ENCODE results near the gene NUMA1. TPM values are rescaled to one million over a fixed set of nuclear protein-coding genes. Genes with fewer than 3 reads are reported as not detected.

NUMA1 gene
- total and polyA plus RNA-seq, 2 of the 8 experiments (the other 6 are each of a cell fraction or from before 2014, with no cell fraction given): 101 to 107 TPM

DNA sequence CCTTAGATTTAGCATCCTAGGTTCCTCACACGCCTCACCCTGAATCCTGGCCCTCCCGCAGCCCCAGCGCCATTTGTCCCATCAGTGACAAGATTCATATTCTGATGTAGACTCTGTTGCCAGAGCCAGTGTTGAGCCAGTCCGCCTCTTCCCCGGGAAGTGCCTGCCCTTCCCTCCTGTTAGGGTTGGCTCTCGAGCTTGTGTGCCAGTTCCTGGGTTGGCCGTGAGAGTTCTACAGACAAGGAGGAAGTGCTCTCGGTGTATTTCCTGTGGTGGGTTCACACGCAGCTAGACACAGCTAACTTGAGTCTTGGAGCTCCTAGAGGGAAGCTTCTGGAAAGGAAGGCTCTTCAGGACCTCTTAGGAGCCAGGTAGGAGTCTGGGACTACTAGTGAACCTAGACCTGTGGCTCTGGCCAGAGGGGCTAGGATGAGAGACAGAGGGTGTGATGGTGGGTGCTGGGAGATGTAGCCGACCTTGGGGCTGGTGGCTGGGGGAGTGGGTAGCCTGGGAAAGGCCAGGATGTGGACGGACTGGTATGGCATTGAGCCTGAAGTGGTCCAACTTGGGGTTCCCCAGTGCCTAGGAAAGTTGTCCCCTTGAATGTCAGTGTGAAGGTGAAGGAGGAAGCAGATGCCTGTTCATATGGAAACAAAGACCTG, 81.6 kb downstream of the NUMA1 start, which contains the start of gene IL18BP:
Gene IL18BP (plus strand): TSS at position 261 of the 662 bp plus-strand sequence. CDS start 1,076 bp downstream, outside the sequence.
- H4K8ac ChIP-seq (ENCODE audit: extremely low read depth, insufficient read depth, low read length): no peak within 1 kb of the TSS
- H2BK15ac ChIP-seq (ENCODE audit: low read length): no peak within 1 kb of the TSS
- no peak within 1 kb of the TSS for H2BK120ac ChIP-seq (replicated peaks; ENCODE audit: low read depth, low read length)
- no peak within 1 kb of the TSS for H3K4ac ChIP-seq (replicated peaks; ENCODE audit: insufficient read length, low read depth, low read length)
- H2AFZ ChIP-seq (ENCODE audit: low read length): no peak within 1 kb of the TSS
- 92% methylated on average over 11 of the region's 11 CpGs; no CpG with 5 or more reads in 1 of the 2 experiments for WGBS, 2 experiments (ENCODE audit: extremely low coverage in 1 of 2, insufficient coverage in 1 of 2, insufficient read length in 1 of 2, insufficient replicate concordance in 2 of 2, low coverage in 1 of 2, low lambda C conversion rate in 2 of 2, missing lambda C conversion rate in 1 of 2)
- no peaks in the 10 kb centered on the region for H3K9me3 ChIP-seq (ENCODE audit: insufficient read depth in 2 of 2, low read depth in 1 of 2, low read length in 1 of 2)
- no peaks in the 10 kb centered on the region for H3K79me1 ChIP-seq (ENCODE audit: low read depth, low read length)
- no peaks in the 10 kb centered on the region for H3K23me2 ChIP-seq (ENCODE audit: low read depth, low read length)
- no peak within 1 kb of the TSS for H2AK5ac ChIP-seq (ENCODE audit: low read depth, low read length)
- H2BK5ac ChIP-seq (ENCODE audit: low read depth, low read length): no peak within 1 kb of the TSS
- H2BK20ac ChIP-seq (ENCODE audit: low read length): no peak within 1 kb of the TSS
- no peaks in the 10 kb centered on the region for H3K4me1 ChIP-seq (replicated peaks in 1 of 4; ENCODE audit: control insufficient read depth in 3 of 4, insufficient read depth in 4 of 4, low read length in 3 of 4)
- no peak for DNase-seq (ENCODE audit: low read depth in 1 of 2, low spot score in 2 of 2)
- no peak within 1 kb of the TSS for H3K18ac ChIP-seq (ENCODE audit: extremely low read depth, low read length)
- no peak within 1 kb of the TSS for H3K4me2 ChIP-seq (ENCODE audit: insufficient read depth in 1 of 2, low read depth in 2 of 2, low read length in 2 of 2)
- FAIRE-seq: no peak
- H3K27me3 ChIP-seq (replicated peaks in 1 of 4; ENCODE audit: control insufficient read depth in 3 of 4, extremely low read depth in 1 of 4, insufficient read depth in 3 of 4, low read length in 3 of 4): no peaks in the 10 kb centered on the region
- no peak within 1 kb of the TSS for H3K14ac ChIP-seq (ENCODE audit: insufficient read length)
- no peak within 1 kb of the TSS for H4K91ac ChIP-seq (replicated peaks; ENCODE audit: insufficient read length, low read length)
- H4K20me1 ChIP-seq (replicated peaks in 1 of 2; ENCODE audit: control insufficient read depth in 1 of 2, insufficient read depth in 2 of 2, low read length in 2 of 2): peaks cover 14% of the 10 kb centered on the region in 2 experiments
- no peak within 1 kb of the TSS for H2BK12ac ChIP-seq (ENCODE audit: low read depth, low read length)
- no peaks in the 10 kb centered on the region; a peak in 1 of 4 replicates for H3K79me2 ChIP-seq (ENCODE audit: control insufficient read depth in 1 of 2, insufficient read depth in 2 of 2, low read length in 2 of 2)
- H4K5ac ChIP-seq (ENCODE audit: insufficient read length, low read depth, low read length): no peak within 1 kb of the TSS
- no peak within 1 kb of the TSS for H3K27ac ChIP-seq (ENCODE audit: low read depth, low read length)
- no peak within 1 kb of the TSS for H3K9ac ChIP-seq (replicated peaks in 1 of 4; ENCODE audit: extremely low read depth in 1 of 4, low read depth in 3 of 4, low read length in 3 of 4)
- H3K23ac ChIP-seq (ENCODE audit: insufficient read length): no peak within 1 kb of the TSS
- no peak within 1 kb of the TSS for H3K56ac ChIP-seq (replicated peaks; ENCODE audit: insufficient read length, low read depth, low read length)
- no peak within 1 kb of the TSS for H3K4me3 ChIP-seq (ENCODE audit: extremely low read depth in 1 of 4, insufficient read depth in 2 of 4, low read depth in 3 of 4, low read length in 4 of 4)
- H3K36me3 ChIP-seq (ENCODE audit: control insufficient read depth in 2 of 4, insufficient read depth in 4 of 4, low read length in 3 of 4): peaks cover 5 to 23% (median 11%) of the 10 kb centered on the region in 4 experiments; a peak in 7 of 8 replicates
- CTCF ChIA-PET (ENCODE audit: partially characterized antibody): interaction anchor here (0.7 to 5.1 kb wide), 4 partner anchors 10 to 134 kb away, joined by 3 to 28 read pairs (median 13); no protein-coding TSS in a partner anchor
- POLR2A ChIA-PET (ENCODE audit: partially characterized antibody): interaction anchor here (1.2 to 2.8 kb wide), 4 partner anchors 9 to 97 kb away, joined by 4 to 9 read pairs (median 6); no protein-coding TSS in a partner anchor
- TF ChIP-seq POLR2A (IDR thresholded peaks at IDR 0.05; ENCODE audit: control extremely low read depth in 1 of 2, low read depth in 2 of 2, low read length in 2 of 2) (no peak), SUZ12 (IDR thresholded peaks at IDR 0.05; ENCODE audit: low read length) (no peak), HDAC6 (IDR thresholded peaks at IDR 0.05; ENCODE audit: low read depth, low read length) (no peak), SP2 (IDR thresholded peaks at IDR 0.05; ENCODE audit: low read length) (no peak), GABPA (IDR thresholded peaks at IDR 0.05; ENCODE audit: borderline replicate concordance, insufficient read depth, low read length) (no peak), CTCF (IDR thresholded peaks at IDR 0.05; ENCODE audit: control extremely low read depth in 1 of 3, insufficient read depth in 1 of 3, low read depth in 1 of 3, low read length in 3 of 3) (no peak), HDAC2 (IDR thresholded peaks at IDR 0.05; ENCODE audit: borderline replicate concordance in 1 of 2, low read depth in 2 of 2, low read length in 2 of 2) (no peak), TAF1 (IDR thresholded peaks at IDR 0.05; ENCODE audit: low read depth, low read length) (no peak), SP4 (IDR thresholded peaks at IDR 0.05; ENCODE audit: low read length) (no peak), JUND (IDR thresholded peaks at IDR 0.05; ENCODE audit: low read length) (no peak), CBX8 (IDR thresholded peaks at IDR 0.05; ENCODE audit: borderline replicate concordance, low read depth, low read length) (no peak)
